Smooth muscle cell (in vitro differentiated cells): Measurements from ENCODE around the gene PLA2G4C. TPM values are rescaled to one million over a fixed set of nuclear protein-coding genes. Genes with fewer than 3 reads are reported as not detected.

ENCODE experiments used
- DNase-seq: peaks from one replicate; lab custom pipeline; 2025; ENCODE audit not compliant: unreplicated experiment; lab: John Stamatoyannopoulos, UW
- H2AFZ ChIP-seq: fragments of 200-600 bp; sonication (generic); 2 replicates; pipeline ENCODE4 v1.6.0; 2016; ENCODE audit warnings: antibody characterized with exemption, low read depth, mild to moderate bottlenecking
- H3F3A ChIP-seq: fragments of 200-600 bp; sonication (generic); 2 replicates; pipeline ENCODE4 v1.6.0; 2017; ENCODE audit warnings: antibody characterized with exemption, low read depth
- H3K27ac ChIP-seq: fragments of 200-600 bp; sonication (generic); 2 replicates; pipeline ENCODE4 v1.5.1; 2016; ENCODE audit warnings: low read depth, mild to moderate bottlenecking
- H3K27me3 ChIP-seq: fragments of 200-600 bp; sonication (generic); 2 replicates; pipeline ENCODE4 v1.6.1; 2016; ENCODE audit warnings: low read depth, mild to moderate bottlenecking
- H3K36me3 ChIP-seq: fragments of 200-600 bp; sonication (generic); 2 replicates; pipeline ENCODE4 v1.5.1; 2016; ENCODE audit warnings: low read depth
- H3K4me1 ChIP-seq: fragments of 200-600 bp; sonication (generic); 2 replicates; pipeline ENCODE4 v1.5.1; 2016; ENCODE audit warnings: low read depth
- H3K4me2 ChIP-seq: fragments of 200-600 bp; sonication (generic); 2 replicates; pipeline ENCODE4 v1.6.0; 2016; ENCODE audit warnings: mild to moderate bottlenecking
- H3K4me3 ChIP-seq: fragments of 200-600 bp; sonication (generic); 2 replicates; pipeline ENCODE4 v1.5.1; 2016; ENCODE audit warnings: mild to moderate bottlenecking
- H3K79me2 ChIP-seq: fragments of 200-600 bp; sonication (generic); 2 replicates; pipeline ENCODE4 v1.6.0; 2016; ENCODE audit warnings: low read depth, mild to moderate bottlenecking
- H3K9ac ChIP-seq: fragments of 200-600 bp; sonication (generic); 2 replicates; pipeline ENCODE4 v1.6.0; 2016; ENCODE audit warnings: low read depth
- H3K9me3 ChIP-seq: fragments of 200-600 bp; sonication (generic); replicated peaks from 2 replicates; pipeline ENCODE4 v1.5.1; 2016; ENCODE audit warnings: low read depth
- H4K20me1 ChIP-seq: fragments of 200-600 bp; sonication (generic); 2 replicates; pipeline ENCODE4 v1.6.0; 2016; ENCODE audit warnings: low read depth
- CTCF ChIP-seq: fragments of 200-600 bp; sonication (generic); IDR thresholded peaks from 2 replicates; pipeline ENCODE4 v1.5.1; 2017; ENCODE audit warnings: borderline replicate concordance, mild to moderate bottlenecking, antibody characterized with exemption; ENCODE audit not compliant: insufficient read depth, poor library complexity, severe bottlenecking
- WGBS: methylation state at CpG from one replicate; pipeline ENCODE4 v1.1.7; 2016; ENCODE audit warnings: low lambda C conversion rate; 5-methylcytosine and 5-hydroxymethylcytosine counted together
- polyA plus RNA-seq: library from polyadenylated mRNA; unstranded; fragments of >200 nt; fragmentation: Nextera tagmentation; extraction: Ambion mirVana; gene quantifications from 2 replicates; pipeline ENCODE4 v1.2.1, GENCODE V29; 2016
- total RNA-seq: library from RNA; depleted of rRNA; stranded (reverse); fragments of >200 nt; gene quantifications from 2 replicates; pipeline ENCODE4 v1.2.3, GENCODE V29; 2014

PLA2G4C gene
- total and polyA plus RNA-seq, 2 experiments from 2014 or later, result 0.63 to 1.7 TPM

- Histone ChIP-seq H3K4me1 (no peaks in the 10 kb centered on the region), H3F3A (no peaks in the 10 kb centered on the region), H3K9me3 (no peaks in the 10 kb centered on the region), H3K9ac (no peak overlapping the region), H3K79me2 (no peaks in the 10 kb centered on the region), H3K27me3 (no peaks in the 10 kb centered on the region), H2AFZ (no peak overlapping the region), H3K36me3 (no peaks in the 10 kb centered on the region), H3K4me2 (no peak overlapping the region), H3K27ac (no peak overlapping the region), H3K4me3 (no peak overlapping the region), H4K20me1 (no peaks in the 10 kb centered on the region)
- DNase-seq, result no peak
- WGBS, result 75% methylated on average over 6 of the region's 6 CpGs
- TF ChIP-seq CTCF, result no peak
These were observed 109.8 kb downstream of the PLA2G4C start for GRCh38 chr19:48000846-48001245.

GRCh38 chr19:47998800-47999199, 111.8 kb downstream of the PLA2G4C start:
- Histone ChIP-seq H3F3A (no peaks in the 10 kb centered on the region), H3K9ac (no peak overlapping the region), H3K36me3 (no peaks in the 10 kb centered on the region), H3K27me3 (no peaks in the 10 kb centered on the region), H3K4me3 (no peak overlapping the region), H3K9me3 (no peaks in the 10 kb centered on the region), H3K79me2 (no peaks in the 10 kb centered on the region), H4K20me1 (no peaks in the 10 kb centered on the region), H3K27ac (no peak overlapping the region), H2AFZ (no peak overlapping the region), H3K4me2 (no peak overlapping the region), H3K4me1 (no peaks in the 10 kb centered on the region)
- no peak for TF ChIP-seq CTCF
- DNase-seq, result no peak
- 89% methylated on average over 6 of the region's 6 CpGs for WGBS

Other genes starting within 250 kb of the PLA2G4C start
- not detected in 2 replicates for gene SULT2A1, start 224.5 kb downstream of the PLA2G4C start, total RNA-seq
- gene SULT2A1, start 224.5 kb downstream of the PLA2G4C start, polyA plus RNA-seq, result 0.10 TPM in 1 of 2 replicates, not detected in the other
- not detected in 2 replicates for gene BSPH1, start 118.6 kb downstream of the PLA2G4C start, total RNA-seq
- not detected in 2 replicates for gene BSPH1, start 118.6 kb downstream of the PLA2G4C start, polyA plus RNA-seq
- gene ELSPBP1, start 116.2 kb downstream of the PLA2G4C start, total RNA-seq, result 0.99 and 1.3 TPM in 2 replicates
- 0.96 and 2.7 TPM in 2 replicates for gene ELSPBP1, start 116.2 kb downstream of the PLA2G4C start, polyA plus RNA-seq
- gene CABP5, start 66.7 kb downstream of the PLA2G4C start, total RNA-seq, result not detected in 2 replicates
- gene CABP5, start 66.7 kb downstream of the PLA2G4C start, polyA plus RNA-seq, result not detected in 2 replicates
- gene LIG1, start 59.5 kb upstream of the PLA2G4C start, total RNA-seq, result 9.8 and 16.5 TPM in 2 replicates
- 26.1 and 38.5 TPM in 2 replicates for gene LIG1, start 59.5 kb upstream of the PLA2G4C start, polyA plus RNA-seq
- 0.18 and 1.3 TPM in 2 replicates for gene ZSWIM9, start 59.9 kb upstream of the PLA2G4C start, total RNA-seq
- gene ZSWIM9, start 59.9 kb upstream of the PLA2G4C start, polyA plus RNA-seq, result 1.3 and 1.6 TPM in 2 replicates
- 17.7 and 30.0 TPM in 2 replicates for gene CARD8, start 145.1 kb upstream of the PLA2G4C start, total RNA-seq
- 9.0 and 9.3 TPM in 2 replicates for gene CARD8, start 145.1 kb upstream of the PLA2G4C start, polyA plus RNA-seq
- 0.22 and 1.5 TPM in 2 replicates for gene ZNF114, start 159.3 kb upstream of the PLA2G4C start, total RNA-seq
- 0.67 and 3.2 TPM in 2 replicates for gene ZNF114, start 159.3 kb upstream of the PLA2G4C start, polyA plus RNA-seq
- 74.5 and 95.2 TPM in 2 replicates for gene EMP3, start 214.7 kb upstream of the PLA2G4C start, total RNA-seq
- gene EMP3, start 214.7 kb upstream of the PLA2G4C start, polyA plus RNA-seq, result 424 and 458 TPM in 2 replicates